K562 (cell line): ENCODE results near the gene CLEC4E. TPM values are rescaled to one million over a fixed set of nuclear protein-coding genes. Genes with fewer than 3 reads are reported as not detected.

Experiments used
- ATAC-seq: fragments of 200-7000 bp; cut with Tn5 transposase; 3 replicates; pipeline ENCODE4 v1.9.1; 2020; ENCODE audit warnings: moderate library complexity
- BruUV-seq: library from RNA; stranded (reverse); fragments of 400-500 nt; replicated peaks from 2 replicates; lab custom pipeline; 2021; lab: Mats Ljungman, UMichigan
- CTCF ChIA-PET: fragments of 300-600 bp; formaldehyde crosslinking; extraction: SDS; loops from one replicate; lab custom pipeline; 2021; ENCODE audit warnings: low intra/inter-chr PET ratio; lab: Yijun Ruan, JAX
- POLR2A ChIA-PET: fragments of 300-600, 350-650 bp; sonication (Branson Sonifier 250); formaldehyde crosslinking; extraction: SDS; loops from one replicate; lab custom pipeline; 2021; ENCODE audit warnings: antibody characterized with exemption, inconsistent platforms; lab: Yijun Ruan, JAX
- DNase-seq, 4 experiments: peaks; one replicate each; pipeline versions ENCODE4 v3.0.0 to v3.0.0-alpha.2; 2011 to 2018; ENCODE audit warnings: low spot score in 3 of 4, mixed read lengths in 3 of 4; ENCODE audit errors: extremely low read depth in 1 of 4
- FAIRE-seq: peaks from 2 replicates; lab custom pipeline; 2011; peaks lifted over from hg19 to GRCh38; lab: Jason Lieb, UNC
- H2AFZ ChIP-seq: 2 replicates; pipeline ENCODE4 v1.6.0; 2011; ENCODE audit warnings: low read depth, low read length, control low read depth, inconsistent platforms
- H3K27ac ChIP-seq: fragments of 200-600 bp; 3 replicates; pipeline ENCODE4 v1.8.0; 2011; ENCODE audit warnings: low read depth, mild to moderate bottlenecking, control low read depth, inconsistent platforms, low read length, moderate library complexity, mixed read lengths; ENCODE audit errors: extremely low read depth
- H3K27me3 ChIP-seq, 2 experiments: fragments of 300-600 bp in 1 of 2; 2 replicates in 1 of 2; 3 replicates in 1 of 2; pipeline versions ENCODE4 v1.6.0 to v1.8.0; 2011; ENCODE audit warnings: inconsistent platforms in 2 of 2, low read length in 2 of 2, mild to moderate bottlenecking in 1 of 2, mixed read lengths in 1 of 2, moderate library complexity in 1 of 2; ENCODE audit not compliant: control insufficient read depth in 2 of 2, insufficient read depth in 2 of 2
- H3K36me3 ChIP-seq: fragments of 300-600 bp; 3 replicates; pipeline ENCODE4 v1.8.0; 2011; ENCODE audit warnings: mild to moderate bottlenecking, low read length, inconsistent platforms; ENCODE audit not compliant: control insufficient read depth, insufficient read depth
- H3K4me1 ChIP-seq, 2 experiments: fragments of 200-600 bp in 1 of 2; replicated peaks in 1 of 2; 2 replicates in 1 of 2; 3 replicates in 1 of 2; pipeline versions ENCODE4 v1.5.1 to v1.8.0; 2011; ENCODE audit warnings: inconsistent platforms in 2 of 2, low read length in 2 of 2, mild to moderate bottlenecking in 1 of 2, mixed read lengths in 1 of 2, moderate library complexity in 1 of 2; ENCODE audit not compliant: control insufficient read depth in 2 of 2, insufficient read depth in 2 of 2
- H3K4me2 ChIP-seq: 2 replicates; pipeline ENCODE4 v1.6.1; 2011; ENCODE audit warnings: low read length, control low read depth, inconsistent platforms, mixed read lengths; ENCODE audit not compliant: insufficient read depth
- H3K4me3 ChIP-seq: fragments of 200-600 bp; sonication (generic), shearing (Covaris generic); 2 replicates; pipeline ENCODE4 v1.5.1; 2016; ENCODE audit warnings: control low read depth, inconsistent platforms
- H3K79me2 ChIP-seq: fragments of 200-600 bp; 3 replicates; pipeline ENCODE4 v1.8.0; 2011; ENCODE audit warnings: low read length, inconsistent platforms; ENCODE audit not compliant: control insufficient read depth, insufficient read depth
- H3K9ac ChIP-seq, 2 experiments: 2 replicates each; pipeline versions ENCODE4 v1.6.0 to v1.6.1; 2011; ENCODE audit warnings: low read depth in 2 of 2, low read length in 2 of 2, control low read depth in 1 of 2, inconsistent platforms in 1 of 2, mild to moderate bottlenecking in 1 of 2, mixed read lengths in 1 of 2; ENCODE audit not compliant: insufficient read depth in 1 of 2
- H3K9me1 ChIP-seq: one replicate; pipeline ENCODE4 v1.6.0; 2011; ENCODE audit warnings: inconsistent platforms, mild to moderate bottlenecking, low read length, moderate library complexity; ENCODE audit not compliant: control insufficient read depth, insufficient read depth
- H3K9me3 ChIP-seq: replicated peaks from 2 replicates; pipeline ENCODE4 v1.5.1; 2011; ENCODE audit warnings: low read depth, low read length, inconsistent platforms; ENCODE audit not compliant: control insufficient read depth, insufficient read depth
- H4K20me1 ChIP-seq: replicated peaks from 2 replicates; pipeline ENCODE4 v1.6.1; 2011; ENCODE audit warnings: low read length, inconsistent platforms, mixed read lengths; ENCODE audit not compliant: control insufficient read depth, insufficient read depth
- ATF1 ChIP-seq, 2 experiments: fragments of 450-650 bp in 1 of 2; IDR thresholded peaks; 2 replicates each; pipeline ENCODE4 v1.6.1; 2016; ENCODE audit warnings: missing compliant biosample characterization in 1 of 2, missing genetic modification characterization in 1 of 2
- CBX2 ChIP-seq: fragments of 200-600 bp; sonication (generic); IDR thresholded peaks from one replicate; pipeline ENCODE4 v1.6.1; 2012; ENCODE audit warnings: mild to moderate bottlenecking, low read length, inconsistent platforms; ENCODE audit not compliant: insufficient read depth, poor library complexity, severe bottlenecking
- ID3 ChIP-seq, 2 experiments: fragments of 250-450 bp in 1 of 2; fragments of 450-650 bp in 1 of 2; sonication (Bioruptor Pico) in 1 of 2; IDR thresholded peaks; 2 replicates each; pipeline versions ENCODE4 v1.6.1 to v1.8.0; 2016 to 2021; ENCODE audit warnings: mild to moderate bottlenecking in 2 of 2, moderate library complexity in 2 of 2, missing compliant biosample characterization in 1 of 2, missing genetic modification characterization in 1 of 2
- KLF6 ChIP-seq: fragments of 250-450 bp; sonication (Bioruptor Pico); IDR thresholded peaks from 2 replicates; pipeline ENCODE4 v1.4.0; 2020; ENCODE audit warnings: mild to moderate bottlenecking, moderate library complexity, borderline replicate concordance
- RFX1 ChIP-seq: fragments of 450-650 bp; IDR thresholded peaks from 2 replicates; pipeline ENCODE4 v1.6.1; 2016; ENCODE audit warnings: mild to moderate bottlenecking, moderate library complexity
- ZNF668 ChIP-seq: fragments of 250-450 bp; sonication (Bioruptor Pico); IDR thresholded peaks from 2 replicates; pipeline ENCODE4 v1.8.0; 2022; ENCODE audit warnings: mild to moderate bottlenecking, inconsistent platforms
- WGBS: fragments of 100-300 bp; shearing (Covaris generic); methylation state at CpG from one replicate; pipeline ENCODE4 v1.1.6; 2016; ENCODE audit warnings: low coverage, mixed read lengths; ENCODE audit not compliant: insufficient coverage; ENCODE audit errors: missing lambda C conversion rate; 5-methylcytosine and 5-hydroxymethylcytosine counted together
- in situ Hi-C: fragments of 300-500 bp; cut with MboI; formaldehyde crosslinking; loops from 4 replicates; pipeline ENCODE4 v1.15.0; 2018; ENCODE audit warnings: inconsistent platforms, mixed read lengths
- intact Hi-C: fragments of 100-400 bp; cut with micrococcal nuclease; formaldehyde crosslinking; loops from 2 replicates; pipeline ENCODE4 v1.14.2; 2022
- polyA plus RNA-seq, 8 experiments: library from polyadenylated mRNA; depleted of rRNA in 4 of 8; stranded (reverse) in 5 of 8; unstranded in 3 of 8; fragments of >200 nt; fragmentation: Nextera tagmentation in 2 of 8; fragmentation: Illumina TruSeq in 1 of 8; extraction: Ambion mirVana in 2 of 8; extraction: Trizol in 1 of 8; gene quantifications; 2 replicates each; pipeline versions ENCODE4 v1.2.1 to v1.2.3, GENCODE V29; 2011 to 2014; ENCODE audit warnings: inconsistent platforms in 1 of 8, missing spikeins in 1 of 8
- total RNA-seq, 7 experiments: library from RNA; depleted of rRNA in 6 of 7; stranded (reverse); fragments of >200 nt in 6 of 7; fragmentation: Illumina TruSeq in 2 of 7; extraction: Trizol in 2 of 7; gene quantifications; 2 replicates each; pipeline versions ENCODE4 v1.2.1 to v1.2.3, GENCODE V29; 2011 to 2021; ENCODE audit warnings: low replicate concordance in 1 of 7
- TF ChIP-seq, protein P1 (sequence below): fragments of 450-650 bp; IDR thresholded peaks from 2 replicates; pipeline ENCODE4 v1.6.1; 2016; ENCODE audit warnings: low read depth

Gene CLEC4E
- total and polyA plus RNA-seq, 9 of the 15 experiments (the other 6 are each of a cell fraction or from before 2014, with no cell fraction given) = not detected

DNA sequence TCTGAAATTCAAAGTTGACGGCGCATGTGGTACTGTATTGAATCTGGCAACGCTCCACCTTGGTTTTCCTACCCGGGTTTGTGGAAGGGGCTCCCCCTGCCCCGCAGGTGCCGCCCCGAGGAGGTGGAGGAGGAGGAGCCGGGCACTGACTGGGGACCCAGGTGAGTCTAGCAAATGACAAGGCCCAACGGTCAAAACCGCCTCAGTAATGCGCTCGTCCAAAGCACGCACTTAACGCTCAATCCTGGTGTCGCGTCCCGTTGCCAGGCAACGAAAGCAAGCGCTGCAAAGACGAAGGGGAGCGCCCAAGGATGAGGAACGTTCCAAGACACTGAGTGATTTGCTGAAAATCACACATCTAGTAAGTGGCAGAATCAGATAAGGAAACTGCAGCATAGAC, 24.0 kb upstream of the CLEC4E start:
- Histone ChIP-seq H3K9me1 (no peaks in the 10 kb centered on the region), H3K79me2 (no peaks in the 10 kb centered on the region), H3K27ac (no peak overlapping the region), H4K20me1 (no peaks in the 10 kb centered on the region), H3K9me3 (no peaks in the 10 kb centered on the region), H3K4me1 (no peaks in the 10 kb centered on the region; a peak in 1 of 5 replicates), H3K27me3 (peaks cover 0 to 4% of the 10 kb centered on the region in 2 experiments; a peak in 1 of 5 replicates), H3K9ac (no peak overlapping the region), H3K4me2 (no peak overlapping the region), H3K36me3 (no peaks in the 10 kb centered on the region), H3K4me3 (no peak overlapping the region), H2AFZ (no peak overlapping the region)
- intact Hi-C loops (no loop called here), in situ Hi-C loops (no loop called here)
- TF ChIP-seq RFX1 = peak; percentile 75
- no peak for TF ChIP-seq ZNF668 (CRISPR knock-in tag)
- WGBS = 2% methylated on average over 19 of the region's 22 CpGs
- ATAC-seq (no peak), DNase-seq (no peak), FAIRE-seq (no peak)
- ChIA-PET POLR2A (no interaction called here), CTCF (no interaction called here)
- BruUV-seq = no TSS peak

- Histone ChIP-seq H3K27me3 (peaks cover 0 to 4% of the 10 kb centered on the region in 2 experiments; a peak in 1 of 5 replicates), H3K9me3 (no peaks in the 10 kb centered on the region), H3K4me3 (no peak overlapping the region), H3K4me1 (no peaks in the 10 kb centered on the region; a peak in 1 of 5 replicates), H3K36me3 (no peaks in the 10 kb centered on the region), H3K9ac (no peak overlapping the region), H3K4me2 (no peak overlapping the region), H3K79me2 (no peaks in the 10 kb centered on the region), H3K27ac (no peak overlapping the region), H4K20me1 (no peaks in the 10 kb centered on the region), H3K9me1 (no peaks in the 10 kb centered on the region), H2AFZ (no peak overlapping the region)
- no TSS peak for BruUV-seq
- DNase-seq = no peak
- CTCF ChIA-PET = no interaction called here
- intact Hi-C loops = no loop called here
- POLR2A ChIA-PET = no interaction called here
- WGBS = 4% methylated on average over 3 of the region's 3 CpGs
- ATAC-seq = no peak
- no peak for FAIRE-seq
- in situ Hi-C loops = no loop called here
- no peak for TF ChIP-seq KLF6 (CRISPR knock-in tag)
- TF ChIP-seq ATF1 (CRISPR knock-in tag; IDR thresholded peaks at IDR 0.05) = no peak
- no peak for TF ChIP-seq ATF1 (tag; IDR thresholded peaks at IDR 0.05)
- TF ChIP-seq, protein P1, sequence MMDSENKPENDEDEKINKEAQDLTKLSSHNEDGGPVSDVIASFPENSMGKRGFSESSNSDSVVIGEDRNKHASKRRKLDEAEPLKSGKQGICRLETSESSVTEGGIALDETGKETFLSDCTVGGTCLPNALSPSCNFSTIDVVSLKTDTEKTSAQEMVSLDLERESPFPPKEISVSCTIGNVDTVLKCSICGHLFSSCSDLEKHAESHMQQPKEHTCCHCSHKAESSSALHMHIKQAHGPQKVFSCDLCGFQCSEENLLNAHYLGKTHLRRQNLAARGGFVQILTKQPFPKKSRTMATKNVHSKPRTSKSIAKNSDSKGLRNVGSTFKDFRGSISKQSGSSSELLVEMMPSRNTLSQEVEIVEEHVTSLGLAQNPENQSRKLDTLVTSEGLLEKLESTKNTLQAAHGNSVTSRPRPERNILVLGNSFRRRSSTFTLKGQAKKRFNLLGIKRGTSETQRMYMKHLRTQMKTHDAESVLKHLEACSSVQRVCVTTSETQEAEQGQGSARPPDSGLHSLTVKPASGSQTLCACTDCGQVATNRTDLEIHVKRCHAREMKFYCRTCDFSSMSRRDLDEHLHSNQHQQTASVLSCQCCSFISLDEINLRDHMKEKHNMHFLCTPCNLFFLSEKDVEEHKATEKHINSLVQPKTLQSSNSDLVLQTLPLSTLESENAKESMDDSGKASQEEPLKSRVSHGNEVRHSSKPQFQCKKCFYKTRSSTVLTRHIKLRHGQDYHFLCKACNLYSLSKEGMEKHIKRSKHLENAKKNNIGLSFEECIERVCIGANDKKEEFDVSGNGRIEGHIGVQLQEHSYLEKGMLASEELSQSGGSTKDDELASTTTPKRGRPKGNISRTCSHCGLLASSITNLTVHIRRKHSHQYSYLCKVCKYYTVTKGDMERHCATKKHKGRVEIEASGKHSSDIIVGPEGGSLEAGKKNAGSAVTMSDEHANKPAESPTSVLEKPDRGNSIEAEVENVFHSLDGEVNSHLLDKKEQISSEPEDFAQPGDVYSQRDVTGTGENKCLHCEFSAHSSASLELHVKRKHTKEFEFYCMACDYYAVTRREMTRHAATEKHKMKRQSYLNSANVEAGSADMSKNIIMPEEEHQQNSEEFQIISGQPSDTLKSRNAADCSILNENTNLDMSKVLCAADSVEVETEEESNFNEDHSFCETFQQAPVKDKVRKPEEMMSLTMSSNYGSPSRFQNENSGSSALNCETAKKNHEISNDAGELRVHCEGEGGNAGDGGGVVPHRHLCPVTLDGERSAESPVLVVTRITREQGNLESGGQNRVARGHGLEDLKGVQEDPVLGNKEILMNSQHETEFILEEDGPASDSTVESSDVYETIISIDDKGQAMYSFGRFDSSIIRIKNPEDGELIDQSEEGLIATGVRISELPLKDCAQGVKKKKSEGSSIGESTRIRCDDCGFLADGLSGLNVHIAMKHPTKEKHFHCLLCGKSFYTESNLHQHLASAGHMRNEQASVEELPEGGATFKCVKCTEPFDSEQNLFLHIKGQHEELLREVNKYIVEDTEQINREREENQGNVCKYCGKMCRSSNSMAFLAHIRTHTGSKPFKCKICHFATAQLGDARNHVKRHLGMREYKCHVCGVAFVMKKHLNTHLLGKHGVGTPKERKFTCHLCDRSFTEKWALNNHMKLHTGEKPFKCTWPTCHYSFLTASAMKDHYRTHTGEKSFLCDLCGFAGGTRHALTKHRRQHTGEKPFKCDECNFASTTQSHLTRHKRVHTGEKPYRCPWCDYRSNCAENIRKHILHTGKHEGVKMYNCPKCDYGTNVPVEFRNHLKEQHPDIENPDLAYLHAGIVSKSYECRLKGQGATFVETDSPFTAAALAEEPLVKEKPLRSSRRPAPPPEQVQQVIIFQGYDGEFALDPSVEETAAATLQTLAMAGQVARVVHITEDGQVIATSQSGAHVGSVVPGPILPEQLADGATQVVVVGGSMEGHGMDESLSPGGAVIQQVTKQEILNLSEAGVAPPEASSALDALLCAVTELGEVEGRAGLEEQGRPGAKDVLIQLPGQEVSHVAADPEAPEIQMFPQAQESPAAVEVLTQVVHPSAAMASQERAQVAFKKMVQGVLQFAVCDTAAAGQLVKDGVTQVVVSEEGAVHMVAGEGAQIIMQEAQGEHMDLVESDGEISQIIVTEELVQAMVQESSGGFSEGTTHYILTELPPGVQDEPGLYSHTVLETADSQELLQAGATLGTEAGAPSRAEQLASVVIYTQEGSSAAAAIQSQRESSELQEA = no peak
- no peak for TF ChIP-seq ID3 (CRISPR knock-in tag; IDR thresholded peaks at IDR 0.05)
- no peak for TF ChIP-seq ID3 (tag; IDR thresholded peaks at IDR 0.05)
- no peak for TF ChIP-seq CBX2
These were observed 22.7 kb upstream of the CLEC4E start for GRCh38 chr12:8563356-8563755.
